ENCODE measurements around the gene ELAC2.

DNA sequence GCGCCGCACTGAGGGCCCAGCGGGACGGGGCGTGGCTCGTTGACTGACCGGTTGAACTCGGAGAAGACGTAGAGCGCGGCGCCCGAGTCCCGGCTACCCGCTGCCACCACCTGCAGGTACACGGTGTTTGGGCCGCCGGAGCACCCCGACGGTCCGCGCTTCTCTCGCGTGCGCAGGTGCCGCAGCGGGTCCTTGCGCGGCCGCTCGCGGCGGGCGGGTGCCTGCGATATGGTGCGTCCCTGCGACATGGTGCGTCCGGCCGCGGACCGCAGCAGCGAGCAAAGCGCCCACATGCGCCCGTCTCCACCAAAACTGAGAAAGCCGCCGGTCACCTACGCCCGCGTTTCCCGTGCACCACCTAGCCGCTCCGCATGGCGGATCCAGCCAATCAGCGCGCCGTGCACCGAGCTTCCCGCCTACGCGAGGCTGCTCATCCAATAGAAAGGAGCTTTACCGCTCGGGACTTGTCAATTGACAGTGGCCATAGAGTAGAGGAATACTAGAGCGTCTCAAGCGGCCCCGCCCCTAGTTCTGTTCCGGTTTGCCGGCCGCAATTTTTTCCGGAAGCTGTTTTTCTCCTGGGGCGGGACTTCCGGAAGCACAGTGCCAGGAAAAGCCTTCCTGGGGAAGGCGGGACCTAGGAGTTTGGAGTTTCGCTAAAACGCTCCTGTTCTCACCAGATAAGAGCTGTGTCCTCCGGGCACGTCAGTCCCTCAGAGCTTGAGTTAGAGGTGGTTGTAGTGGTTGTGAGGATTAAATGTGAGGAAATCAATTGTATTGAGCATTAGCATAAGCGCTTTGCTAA is at the start of gene ELAC2:
- TF ChIP-seq RAD21 (IDR thresholded peaks at IDR 0.05; ENCODE audit: low read depth), result no peak
- TF ChIP-seq, protein P1, sequence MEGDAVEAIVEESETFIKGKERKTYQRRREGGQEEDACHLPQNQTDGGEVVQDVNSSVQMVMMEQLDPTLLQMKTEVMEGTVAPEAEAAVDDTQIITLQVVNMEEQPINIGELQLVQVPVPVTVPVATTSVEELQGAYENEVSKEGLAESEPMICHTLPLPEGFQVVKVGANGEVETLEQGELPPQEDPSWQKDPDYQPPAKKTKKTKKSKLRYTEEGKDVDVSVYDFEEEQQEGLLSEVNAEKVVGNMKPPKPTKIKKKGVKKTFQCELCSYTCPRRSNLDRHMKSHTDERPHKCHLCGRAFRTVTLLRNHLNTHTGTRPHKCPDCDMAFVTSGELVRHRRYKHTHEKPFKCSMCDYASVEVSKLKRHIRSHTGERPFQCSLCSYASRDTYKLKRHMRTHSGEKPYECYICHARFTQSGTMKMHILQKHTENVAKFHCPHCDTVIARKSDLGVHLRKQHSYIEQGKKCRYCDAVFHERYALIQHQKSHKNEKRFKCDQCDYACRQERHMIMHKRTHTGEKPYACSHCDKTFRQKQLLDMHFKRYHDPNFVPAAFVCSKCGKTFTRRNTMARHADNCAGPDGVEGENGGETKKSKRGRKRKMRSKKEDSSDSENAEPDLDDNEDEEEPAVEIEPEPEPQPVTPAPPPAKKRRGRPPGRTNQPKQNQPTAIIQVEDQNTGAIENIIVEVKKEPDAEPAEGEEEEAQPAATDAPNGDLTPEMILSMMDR (IDR thresholded peaks at IDR 0.05 in 2 of 3, conservative IDR thresholded peaks at IDR 0.05 in 1 of 3; ENCODE audit: borderline replicate concordance in 1 of 3, insufficient read depth in 1 of 3, low read depth in 2 of 3, low read length in 2 of 3), result no peak
- peak; percentile 86 for TF ChIP-seq EGR1 (IDR thresholded peaks at IDR 0.05; ENCODE audit: low read depth)
- peak; percentile 93 for TF ChIP-seq POLR2AphosphoS5 (IDR thresholded peaks at IDR 0.05; ENCODE audit: low read depth, low read length)
- no peak for TF ChIP-seq EZH2 (IDR thresholded peaks at IDR 0.05)
- TF ChIP-seq SIN3A (IDR thresholded peaks at IDR 0.05; ENCODE audit: low read depth), result peak; percentile 88
- no peak for TF ChIP-seq CEBPB (IDR thresholded peaks at IDR 0.05; ENCODE audit: low read depth)
- peak; percentile 95 for TF ChIP-seq ELF1 (IDR thresholded peaks at IDR 0.05; ENCODE audit: borderline replicate concordance, low read depth)
- TF ChIP-seq POLR2A (IDR thresholded peaks at IDR 0.05; ENCODE audit: borderline replicate concordance, extremely low read depth, insufficient read depth, insufficient read length), result peak; percentile 92

All from HCT116 (cell line).